H1 (cell line): ENCODE measurements around the gene CAMK1. TPM values are rescaled to one million over a fixed set of nuclear protein-coding genes. Genes with fewer than 3 reads are reported as not detected.

Experiments
- CTCF ChIA-PET: fragments of 300-600 bp; sonication (Branson Sonifier 250); formaldehyde crosslinking; loops from one replicate; lab custom pipeline; 2021; ENCODE audit not compliant: partially characterized antibody; lab: Charles Lee
- POLR2A ChIA-PET: fragments of 300-600 bp; sonication (Branson Sonifier 250); formaldehyde crosslinking; loops from one replicate; lab custom pipeline; 2021; ENCODE audit warnings: inconsistent platforms; ENCODE audit not compliant: partially characterized antibody; lab: Charles Lee
- DNase-seq, 2 experiments: peaks; one replicate each; pipeline versions ENCODE4 v3.0.0 to v3.0.0-alpha.2; 2010 to 2022; ENCODE audit warnings: low spot score in 2 of 2, low read depth in 1 of 2, mixed read lengths in 1 of 2
- FAIRE-seq: peaks from 2 replicates; lab custom pipeline; 2011; peaks lifted over from hg19 to GRCh38; lab: Jason Lieb, UNC
- H2AFZ ChIP-seq: 2 replicates; pipeline ENCODE4 v1.8.1; 2012; ENCODE audit warnings: low read length, inconsistent platforms
- H2AK5ac ChIP-seq: 2 replicates; pipeline ENCODE4 v1.6.1; 2013; ENCODE audit warnings: low read depth, low read length
- H2BK120ac ChIP-seq: replicated peaks from 2 replicates; pipeline ENCODE3; 2013; ENCODE audit warnings: low read depth, low read length, inconsistent platforms
- H2BK12ac ChIP-seq: 2 replicates; pipeline ENCODE4 v1.6.1; 2013; ENCODE audit warnings: low read depth, low read length
- H2BK15ac ChIP-seq: 2 replicates; pipeline ENCODE4 v1.6.1; 2013; ENCODE audit warnings: low read length
- H2BK20ac ChIP-seq: 2 replicates; pipeline ENCODE4 v1.6.1; 2013; ENCODE audit warnings: low read length
- H2BK5ac ChIP-seq: 2 replicates; pipeline ENCODE4 v1.6.1; 2013; ENCODE audit warnings: low read depth, low read length
- H3K14ac ChIP-seq: 2 replicates; pipeline ENCODE4 v1.6.1; 2013; ENCODE audit warnings: inconsistent platforms; ENCODE audit not compliant: insufficient read length
- H3K18ac ChIP-seq: 2 replicates; pipeline ENCODE4 v1.6.1; 2013; ENCODE audit warnings: low read length; ENCODE audit errors: extremely low read depth
- H3K23ac ChIP-seq: 2 replicates; pipeline ENCODE4 v1.6.1; 2013; ENCODE audit warnings: inconsistent platforms; ENCODE audit not compliant: insufficient read length
- H3K23me2 ChIP-seq: 2 replicates; pipeline ENCODE4 v1.6.1; 2013; ENCODE audit warnings: low read depth, low read length
- H3K27ac ChIP-seq: 2 replicates; pipeline ENCODE4 v1.6.1; 2011; ENCODE audit warnings: low read depth, low read length, inconsistent platforms
- H3K27me3 ChIP-seq, 4 experiments: replicated peaks in 1 of 4; 1 replicate in 1 of 4; 2 replicates in 3 of 4; pipeline versions ENCODE4 v1.6.1 to v1.8.1; 2011 to 2013; ENCODE audit warnings: low read length in 3 of 4, mild to moderate bottlenecking in 3 of 4, inconsistent platforms in 2 of 4, mixed read lengths in 2 of 4, moderate library complexity in 1 of 4; ENCODE audit not compliant: control insufficient read depth in 3 of 4, insufficient read depth in 3 of 4; ENCODE audit errors: extremely low read depth in 1 of 4
- H3K36me3 ChIP-seq, 4 experiments: 2 replicates each; pipeline versions ENCODE4 v1.6.1 to v1.8.1; 2011 to 2013; ENCODE audit warnings: mild to moderate bottlenecking in 4 of 4, low read length in 3 of 4, moderate library complexity in 2 of 4, control low read depth in 1 of 4, inconsistent platforms in 1 of 4; ENCODE audit not compliant: insufficient read depth in 4 of 4, control insufficient read depth in 2 of 4
- H3K4ac ChIP-seq: replicated peaks from 2 replicates; pipeline ENCODE3; 2013; ENCODE audit warnings: low read length, low read depth, mixed read lengths, inconsistent platforms; ENCODE audit not compliant: insufficient read length
- H3K4me1 ChIP-seq, 4 experiments: replicated peaks in 1 of 4; 1 replicate in 1 of 4; 2 replicates in 3 of 4; pipeline versions ENCODE4 v1.6.1 to v1.8.1; 2011 to 2013; ENCODE audit warnings: low read length in 3 of 4, inconsistent platforms in 2 of 4, mixed read lengths in 1 of 4; ENCODE audit not compliant: insufficient read depth in 4 of 4, control insufficient read depth in 3 of 4
- H3K4me2 ChIP-seq, 2 experiments: 2 replicates each; pipeline versions ENCODE4 v1.6.1 to v1.8.1; 2011 to 2013; ENCODE audit warnings: low read depth in 2 of 2, low read length in 2 of 2, control low read depth in 1 of 2, inconsistent platforms in 1 of 2, mild to moderate bottlenecking in 1 of 2; ENCODE audit not compliant: insufficient read depth in 1 of 2
- H3K4me3 ChIP-seq, 4 experiments: fragments of 200-600, 300-600 bp in 1 of 4; sonication (generic), shearing (Covaris generic), sonication (Bioruptor Twin) in 1 of 4; 2 replicates each; pipeline versions ENCODE4 v1.5.1 to v1.8.1; 2011 to 2016; ENCODE audit warnings: low read length in 4 of 4, low read depth in 3 of 4, control low read depth in 2 of 4, inconsistent platforms in 2 of 4, mild to moderate bottlenecking in 2 of 4, mixed read lengths in 1 of 4, moderate library complexity in 1 of 4; ENCODE audit not compliant: insufficient read depth in 2 of 4; ENCODE audit errors: extremely low read depth in 1 of 4
- H3K56ac ChIP-seq: replicated peaks from 2 replicates; pipeline ENCODE3; 2013; ENCODE audit warnings: low read depth, mild to moderate bottlenecking, mixed read lengths, low read length, inconsistent platforms; ENCODE audit not compliant: insufficient read length
- H3K79me1 ChIP-seq: 2 replicates; pipeline ENCODE4 v1.6.1; 2013; ENCODE audit warnings: low read depth, low read length, control low read depth
- H3K79me2 ChIP-seq, 2 experiments: 2 replicates each; pipeline versions ENCODE4 v1.6.1 to v1.8.1; 2012 to 2013; ENCODE audit warnings: low read length in 2 of 2, mild to moderate bottlenecking in 2 of 2, inconsistent platforms in 1 of 2; ENCODE audit not compliant: insufficient read depth in 2 of 2, control insufficient read depth in 1 of 2
- H3K9ac ChIP-seq, 4 experiments: replicated peaks in 1 of 4; 1 replicate in 1 of 4; 2 replicates in 3 of 4; pipeline versions ENCODE4 v1.6.1 to v1.8.1; 2011 to 2013; ENCODE audit warnings: low read depth in 3 of 4, low read length in 3 of 4, control low read depth in 2 of 4, mild to moderate bottlenecking in 2 of 4, moderate library complexity in 2 of 4, inconsistent platforms in 1 of 4; ENCODE audit errors: extremely low read depth in 1 of 4
- H3K9me3 ChIP-seq, 2 experiments: 2 replicates each; pipeline versions ENCODE4 v1.6.1 to v1.8.1; 2012 to 2013; ENCODE audit warnings: mild to moderate bottlenecking in 2 of 2, moderate library complexity in 2 of 2, control low read depth in 1 of 2, inconsistent platforms in 1 of 2, low read depth in 1 of 2, low read length in 1 of 2, mixed read lengths in 1 of 2; ENCODE audit not compliant: insufficient read depth in 2 of 2
- H4K20me1 ChIP-seq, 2 experiments: replicated peaks in 1 of 2; 2 replicates each; pipeline versions ENCODE3 to v1.8.1; 2011 to 2013; ENCODE audit warnings: inconsistent platforms in 2 of 2, low read length in 2 of 2, mild to moderate bottlenecking in 1 of 2; ENCODE audit not compliant: insufficient read depth in 2 of 2, control insufficient read depth in 1 of 2
- H4K5ac ChIP-seq: 2 replicates; pipeline ENCODE4 v1.6.1; 2013; ENCODE audit warnings: low read length, low read depth, mixed read lengths, inconsistent platforms; ENCODE audit not compliant: insufficient read length
- H4K8ac ChIP-seq: 2 replicates; pipeline ENCODE4 v1.8.0; 2013; ENCODE audit warnings: mild to moderate bottlenecking, moderate library complexity, low read length, inconsistent platforms; ENCODE audit not compliant: insufficient read depth; ENCODE audit errors: extremely low read depth
- H4K91ac ChIP-seq: replicated peaks from 2 replicates; pipeline ENCODE3; 2013; ENCODE audit warnings: low read length, mixed read lengths, inconsistent platforms; ENCODE audit not compliant: insufficient read length
- ASH2L ChIP-seq: fragments of 200-600, 300-600 bp; sonication (generic); IDR thresholded peaks from one replicate; pipeline ENCODE4 v1.7.1; 2017; ENCODE audit warnings: low read length
- EP300 ChIP-seq, 2 experiments: IDR thresholded peaks; 1 replicate in 1 of 2; 2 replicates in 1 of 2; pipeline ENCODE4 v1.6.1; 2011 to 2012; ENCODE audit warnings: low read depth in 2 of 2, low read length in 2 of 2, mild to moderate bottlenecking in 2 of 2, borderline replicate concordance in 1 of 2, inconsistent platforms in 1 of 2, moderate library complexity in 1 of 2
- POU5F1 ChIP-seq: IDR thresholded peaks from 2 replicates; pipeline ENCODE4 v1.6.1; 2011; ENCODE audit warnings: low read depth, mild to moderate bottlenecking, low read length, moderate library complexity
- RNF2 ChIP-seq: fragments of 200-900, 300-1000 bp; sonication (generic); IDR thresholded peaks from 2 replicates; pipeline ENCODE4 v1.7.1; 2016; ENCODE audit warnings: borderline replicate concordance, low read depth, mild to moderate bottlenecking, antibody characterized with exemption, low read length; ENCODE audit not compliant: poor library complexity, severe bottlenecking; ENCODE audit errors: missing control alignments
- SP2 ChIP-seq: IDR thresholded peaks from 2 replicates; pipeline ENCODE4 v1.6.1; 2012; ENCODE audit warnings: mild to moderate bottlenecking, low read length, inconsistent platforms
- YY1 ChIP-seq: IDR thresholded peaks from 2 replicates; pipeline ENCODE4 v1.6.1; 2011; ENCODE audit warnings: low read depth, mild to moderate bottlenecking, low read length
- WGBS, 2 experiments: shearing (Covaris generic) in 1 of 2; methylation state at CpG; one replicate each; pipeline versions ENCODE4 v1.1.6 to v1.1.7; 2013 to 2015; ENCODE audit warnings: low lambda C conversion rate in 2 of 2, mixed read lengths in 2 of 2, inconsistent platforms in 1 of 2, low coverage in 1 of 2, missing lambda C conversion rate in 1 of 2; ENCODE audit not compliant: insufficient replicate concordance in 2 of 2, insufficient coverage in 1 of 2, insufficient read length in 1 of 2; ENCODE audit errors: extremely low coverage in 1 of 2, missing lambda C conversion rate in 1 of 2; 5-methylcytosine and 5-hydroxymethylcytosine counted together
- polyA plus RNA-seq, 7 experiments: library from polyadenylated mRNA; depleted of rRNA in 3 of 7; stranded (reverse) in 5 of 7; unstranded in 2 of 7; fragments of >200 nt in 5 of 7; fragments of 200-250 nt in 2 of 7; gene quantifications; 1 replicate in 5 of 7; 2 replicates in 1 of 7; 4 replicates in 1 of 7; pipeline versions ENCODE4 v1.2.1 to v1.2.3, GENCODE V29; 2011 to 2013; ENCODE audit warnings: missing spikeins in 2 of 7, mixed read lengths in 2 of 7
- total RNA-seq: library from RNA; stranded (reverse); fragmentation: NEBNext Ultra II Directional; extraction: Animal tissue kit (Norgen Biotek cat#: 25700); gene quantifications from 2 replicates; pipeline ENCODE4 v1.2.1, GENCODE V29; 2021

The CAMK1 gene
- total and polyA plus RNA-seq, 2 of the 8 experiments (the other 6 are each of a cell fraction or from before 2014, with no cell fraction given) = 4.9 to 5.1 TPM

DNA sequence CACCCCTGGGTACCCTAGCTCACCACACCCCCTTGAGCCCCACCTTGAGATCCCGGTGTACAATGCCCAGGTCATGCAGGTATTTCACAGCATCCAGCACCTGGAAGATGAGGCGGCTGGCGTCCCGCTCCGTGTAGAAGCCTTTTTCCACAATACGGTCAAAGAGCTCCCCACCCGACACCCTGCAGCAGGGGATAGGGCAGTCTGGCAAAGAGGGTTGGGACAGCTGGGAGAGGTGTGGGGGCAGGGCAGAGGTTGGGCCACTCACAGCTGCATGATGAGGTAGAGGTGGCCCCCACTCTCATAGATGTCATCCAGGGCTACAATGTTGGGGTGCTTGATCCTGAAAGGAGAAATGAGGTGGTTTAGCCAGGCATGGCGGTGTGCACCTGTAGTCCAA, 6.9 kb downstream of the CAMK1 start:
- H3K23ac ChIP-seq = no peak overlapping the region
- DNase-seq (no peak), FAIRE-seq (no peak)
- TF ChIP-seq YY1 = no peak
- no peak for TF ChIP-seq EP300 (IDR thresholded peaks at IDR 0.05; ENCODE audit: borderline replicate concordance in 1 of 2, low read depth in 2 of 2, low read length in 2 of 2)
- no peak for TF ChIP-seq RNF2
- TF ChIP-seq ASH2L = no peak
- no peak for TF ChIP-seq POU5F1
- no peak for TF ChIP-seq SP2

More for the DNA sequence above, 6.9 kb downstream of the CAMK1 start:
- Histone ChIP-seq H3K18ac (no peak overlapping the region), H3K36me3 (peaks cover 0 to 13% (median 2%) of the 10 kb centered on the region in 4 experiments; a peak in 4 of 8 replicates), H3K56ac (no peak overlapping the region), H2BK5ac (no peak overlapping the region), H3K79me1 (no peaks in the 10 kb centered on the region), H2AK5ac (no peak overlapping the region), H3K27me3 (no peaks in the 10 kb centered on the region; a peak in 3 of 7 replicates), H3K4ac (no peak overlapping the region), H3K4me1 (peaks cover 0 to 7% (median 0%) of the 10 kb centered on the region in 4 experiments; a peak in 1 of 7 replicates), H2BK120ac (no peak overlapping the region), H3K23me2 (no peaks in the 10 kb centered on the region), H4K91ac (no peak overlapping the region), H3K27ac (no peak overlapping the region), H2BK15ac (no peak overlapping the region), H3K4me3 (no peak overlapping the region), H2BK12ac (no peak overlapping the region), H2BK20ac (no peak overlapping the region), H2AFZ (no peak overlapping the region), H3K9me3 (no peaks in the 10 kb centered on the region), H4K8ac (no peak overlapping the region), H3K4me2 (no peak overlapping the region), H3K9ac (no peak overlapping the region), H3K14ac (no peak overlapping the region), H3K79me2 (no peaks in the 10 kb centered on the region), H4K5ac (no peak overlapping the region), H4K20me1 (peaks cover 0 to 7% of the 10 kb centered on the region in 2 experiments)
- ChIA-PET CTCF (interaction anchor here (1.0 to 1.4 kb wide), 2 partner anchors 25 to 35 kb away, joined by 3 to 4 read pairs; no protein-coding TSS in a partner anchor), POLR2A (interaction anchor here (0.6 to 4.1 kb wide), 9 partner anchors 10 to 248 kb away, joined by 3 to 31 read pairs (median 3); partner anchors contain the start of gene OGG1)
- WGBS, 2 experiments = 89% methylated on average over 8 of the region's 8 CpGs; no CpG with 5 or more reads in 1 of the 2 experiments
